ENCODE data around the gene STUB1. TPM values are rescaled to one million over a fixed set of nuclear protein-coding genes. Genes with fewer than 3 reads are reported as not detected.

STUB1 gene
- total RNA-seq, 1 donor from 2014 or later, result 78.3 TPM

- Mint-ChIP-seq H3K4me1 (ENCODE audit: low read depth, unreplicated experiment) (peaks cover 2% of the 10 kb centered on the region), H3K9me3 (ENCODE audit: unreplicated experiment) (peaks cover 3% of the 10 kb centered on the region), H3K27me3 (ENCODE audit: unreplicated experiment) (no peaks in the 10 kb centered on the region), H3K27ac (ENCODE audit: unreplicated experiment) (no peak overlapping the region), H3K36me3 (ENCODE audit: unreplicated experiment) (no peaks in the 10 kb centered on the region), H3K4me3 (ENCODE audit: unreplicated experiment) (peak overlapping the region; percentile 46)
- no peak for TF ChIP-seq CTCF (IDR thresholded peaks at IDR 0.05; ENCODE audit: partially characterized antibody, unreplicated experiment)
- no peak for DNase-seq
Measured at GRCh38 chr16:644556-644955, 35.7 kb upstream of the STUB1 start.

DNA sequence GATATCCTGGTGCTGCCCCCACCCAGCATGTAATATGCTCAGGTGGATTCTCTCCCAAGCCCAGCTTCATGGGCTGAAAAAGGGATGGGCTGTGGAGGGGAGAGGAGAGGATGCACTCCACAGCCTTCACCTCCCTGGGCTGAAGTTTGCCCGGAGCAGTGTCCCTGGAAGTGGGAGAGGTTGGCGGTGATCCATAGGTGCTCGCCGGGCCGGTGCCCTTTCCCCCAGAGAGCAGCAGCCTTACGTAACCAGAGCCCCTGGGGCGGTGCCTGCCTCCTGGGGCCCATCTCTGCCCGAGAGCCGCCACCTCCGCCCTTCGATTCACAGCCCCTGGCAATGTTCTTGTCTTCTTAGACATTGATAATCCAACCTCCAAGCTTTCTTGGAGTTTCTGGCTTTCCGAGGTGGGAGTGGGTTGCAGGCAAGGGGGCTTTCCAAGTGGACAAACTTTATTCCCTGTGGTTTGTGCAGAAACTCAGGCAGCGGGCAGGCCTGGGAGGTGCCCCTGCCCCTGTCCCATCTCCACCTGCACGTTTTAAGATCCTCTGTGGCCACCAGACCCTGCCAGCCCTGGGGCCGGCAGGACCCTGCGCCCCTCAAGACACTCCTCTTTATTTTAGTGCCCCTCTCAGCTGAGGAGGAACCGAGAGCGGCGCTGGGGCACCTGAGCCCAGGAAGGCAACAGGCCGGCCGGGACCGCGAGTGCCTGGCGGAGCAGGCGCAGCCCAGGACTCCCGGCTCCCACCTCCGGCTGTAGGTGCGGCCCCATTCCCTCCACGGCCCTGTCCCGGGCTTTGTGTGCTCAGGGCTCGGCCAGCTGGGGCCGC, 34.1 kb upstream of the STUB1 start:
- H3K4me3 Mint-ChIP-seq (ENCODE audit: unreplicated experiment), result no peak overlapping the region
- DNase-seq, result no peak
- no peaks in the 10 kb centered on the region for H3K4me1 Mint-ChIP-seq (ENCODE audit: low read depth, unreplicated experiment)
- TF ChIP-seq CTCF (IDR thresholded peaks at IDR 0.05; ENCODE audit: partially characterized antibody, unreplicated experiment), result no peak
- H3K27me3 Mint-ChIP-seq (ENCODE audit: unreplicated experiment), result no peaks in the 10 kb centered on the region
- no peak overlapping the region for H3K27ac Mint-ChIP-seq (ENCODE audit: unreplicated experiment)
- H3K36me3 Mint-ChIP-seq (ENCODE audit: unreplicated experiment), result no peaks in the 10 kb centered on the region
- peaks cover 3% of the 10 kb centered on the region for H3K9me3 Mint-ChIP-seq (ENCODE audit: unreplicated experiment)

- TF ChIP-seq CTCF (IDR thresholded peaks at IDR 0.05; ENCODE audit: partially characterized antibody, unreplicated experiment), result no peak
- DNase-seq, result no peak
- Mint-ChIP-seq H3K9me3 (ENCODE audit: unreplicated experiment) (peaks cover 3% of the 10 kb centered on the region), H3K27me3 (ENCODE audit: unreplicated experiment) (no peaks in the 10 kb centered on the region), H3K4me3 (ENCODE audit: unreplicated experiment) (no peak overlapping the region), H3K27ac (ENCODE audit: unreplicated experiment) (no peak overlapping the region), H3K36me3 (ENCODE audit: unreplicated experiment) (no peaks in the 10 kb centered on the region), H3K4me1 (ENCODE audit: low read depth, unreplicated experiment) (no peaks in the 10 kb centered on the region)
Measured at GRCh38 chr16:646679-647172, 33.5 kb upstream of the STUB1 start.

- Mint-ChIP-seq H3K4me1 (ENCODE audit: low read depth, unreplicated experiment) (no peaks in the 10 kb centered on the region), H3K4me3 (ENCODE audit: unreplicated experiment) (no peak overlapping the region), H3K27me3 (ENCODE audit: unreplicated experiment) (no peaks in the 10 kb centered on the region), H3K27ac (ENCODE audit: unreplicated experiment) (no peak overlapping the region), H3K36me3 (ENCODE audit: unreplicated experiment) (no peaks in the 10 kb centered on the region), H3K9me3 (ENCODE audit: unreplicated experiment) (peaks cover 3% of the 10 kb centered on the region)
- DNase-seq, result no peak
- no peak for TF ChIP-seq CTCF (IDR thresholded peaks at IDR 0.05; ENCODE audit: partially characterized antibody, unreplicated experiment)
Measured at GRCh38 chr16:647173-647902, 32.9 kb upstream of the STUB1 start.

Data from glutamatergic neuron (in vitro differentiated cells).